HUES64 (cell line): Measurements from ENCODE around the gene ADGB.
"Not testable (repeated sequence)": the region's sequence is repeated elsewhere in the genome, so short reads cannot be mapped to it uniquely, and the experiment has no call there.

ENCODE experiments used
- H3K27ac ChIP-seq: 2 replicates; pipeline ENCODE4 v1.7.0; 2013; ENCODE audit warnings: low read depth, low read length, inconsistent platforms
- H3K27me3 ChIP-seq: 2 replicates; pipeline ENCODE4 v1.6.1; 2013; ENCODE audit warnings: mild to moderate bottlenecking, low read length; ENCODE audit not compliant: insufficient read depth
- H3K36me3 ChIP-seq: 2 replicates; pipeline ENCODE4 v1.6.1; 2013; ENCODE audit warnings: mild to moderate bottlenecking, low read length; ENCODE audit not compliant: insufficient read depth
- H3K4me1 ChIP-seq: 2 replicates; pipeline ENCODE4 v1.6.1; 2013; ENCODE audit warnings: mild to moderate bottlenecking, low read length, moderate library complexity; ENCODE audit not compliant: insufficient read depth
- H3K4me3 ChIP-seq: 2 replicates; pipeline ENCODE4 v1.5.1; 2013; ENCODE audit warnings: mild to moderate bottlenecking, low read length, moderate library complexity
- H3K9ac ChIP-seq: 2 replicates; pipeline ENCODE4 v1.6.1; 2013; ENCODE audit warnings: mild to moderate bottlenecking, low read depth, low read length
- H3K9me3 ChIP-seq: 2 replicates; pipeline ENCODE4 v1.6.1; 2013; ENCODE audit warnings: low read depth, low read length; ENCODE audit not compliant: insufficient read depth
- WGBS: fragments of 150-250, 120-280 bp; methylation state at CpG from one replicate; pipeline ENCODE4 v1.1.7; 2013; ENCODE audit warnings: missing lambda C conversion rate; 5-methylcytosine and 5-hydroxymethylcytosine counted together

ADGB gene

DNA sequence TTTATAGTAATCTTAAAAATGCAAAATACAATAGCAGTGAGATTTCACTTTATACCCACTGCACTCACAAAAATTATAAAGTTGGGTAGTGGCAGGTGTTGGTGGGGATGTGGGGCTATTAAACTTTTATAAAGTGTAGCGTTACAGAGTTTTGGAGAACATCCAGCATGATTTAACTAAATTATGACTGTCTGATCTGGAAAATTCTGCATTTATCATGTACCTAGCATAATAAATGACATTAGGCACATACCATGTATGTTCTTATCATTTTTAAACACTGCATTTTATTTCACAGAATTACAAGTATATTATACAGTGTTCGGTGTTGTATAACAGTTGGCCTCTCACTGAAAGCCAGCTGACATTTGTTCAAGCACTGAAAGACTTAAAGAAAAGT, 169.9 kb downstream of the ADGB start:
- 100% methylated on average over 1 of the region's 2 CpGs for WGBS
- Histone ChIP-seq H3K36me3 (no peaks in the 10 kb centered on the region), H3K27ac (no peak overlapping the region), H3K4me3 (no peak overlapping the region), H3K4me1 (no peaks in the 10 kb centered on the region), H3K27me3 (no peaks in the 10 kb centered on the region), H3K9ac (no peak overlapping the region), H3K9me3 (no peaks in the 10 kb centered on the region)

DNA sequence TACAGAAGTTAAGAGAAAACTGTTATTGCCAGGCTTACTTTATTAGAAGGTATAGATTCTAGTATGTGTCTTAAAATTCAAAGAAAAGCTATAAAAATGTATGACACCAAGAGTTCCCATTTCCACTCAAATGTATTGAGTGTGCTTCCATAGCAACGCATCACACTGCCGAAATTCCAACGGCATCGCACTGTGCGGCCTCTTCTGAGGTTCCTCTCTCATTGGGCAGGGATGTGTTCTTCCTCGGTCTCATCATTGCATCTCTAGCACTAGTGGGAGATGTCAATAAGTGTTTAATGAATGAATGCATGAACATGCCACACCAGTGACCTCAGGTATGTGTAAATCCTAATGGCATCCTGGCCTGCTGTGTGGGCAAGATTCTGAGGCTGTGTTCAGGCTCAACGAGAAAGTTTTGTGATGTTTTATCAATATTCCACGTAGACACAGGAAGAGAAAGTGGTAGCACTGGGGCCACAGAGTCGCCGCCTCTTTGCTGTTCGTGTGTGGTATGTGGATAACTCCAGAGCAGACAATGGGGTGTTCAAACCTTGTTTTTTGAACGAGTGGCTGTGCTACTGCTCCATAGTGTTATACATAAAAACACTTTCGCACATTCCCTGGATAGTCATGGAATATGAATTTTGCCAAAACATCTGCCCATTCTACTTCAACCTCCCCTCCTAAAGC, 171.6 kb downstream of the ADGB start:
- Histone ChIP-seq H3K4me1 (no peaks in the 10 kb centered on the region), H3K4me3 (no peak overlapping the region), H3K27ac (no peak overlapping the region), H3K36me3 (no peaks in the 10 kb centered on the region), H3K9ac (no peak overlapping the region), H3K9me3 (no peaks in the 10 kb centered on the region), H3K27me3 (no peaks in the 10 kb centered on the region)
- WGBS, result 93% methylated on average over 13 of the region's 13 CpGs

DNA sequence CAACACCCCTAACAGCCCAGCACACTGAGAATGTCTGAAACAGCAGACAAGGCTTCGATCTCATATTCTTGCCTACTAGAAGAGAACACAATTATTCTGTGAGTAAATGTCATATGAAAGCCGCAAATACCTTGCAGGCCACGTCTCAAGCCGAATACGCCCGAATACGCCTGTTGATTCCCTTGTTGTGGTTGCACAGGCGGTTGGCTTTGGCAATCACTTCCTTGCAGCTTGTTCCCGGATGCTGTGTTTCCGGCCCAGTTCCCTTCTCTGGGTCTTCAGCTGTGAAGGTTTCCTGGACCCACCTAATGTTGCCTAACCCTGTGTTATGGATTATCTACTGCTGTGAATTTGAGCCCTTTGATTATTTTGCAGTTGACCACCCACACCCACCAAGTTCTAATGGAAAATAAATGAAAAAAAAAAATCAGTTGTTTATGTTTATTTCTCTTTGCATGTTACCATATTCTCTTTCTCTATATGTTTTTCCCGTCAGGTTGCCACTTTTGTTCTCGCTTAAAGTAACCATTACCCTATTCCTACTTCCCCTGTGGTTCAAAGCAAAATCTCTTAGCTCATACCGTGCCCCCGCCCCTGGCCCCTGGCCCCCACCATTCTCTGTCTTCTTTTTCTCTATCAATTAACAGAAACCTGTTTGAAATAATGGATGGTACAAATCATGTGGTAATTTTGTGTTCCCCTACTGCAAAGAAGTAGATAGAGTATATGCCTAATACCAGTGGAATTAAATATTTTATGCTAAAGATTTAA, 172.4 kb downstream of the ADGB start:
- H3K36me3 ChIP-seq, result no peaks in the 10 kb centered on the region
- H3K27ac ChIP-seq, result no peak overlapping the region
- H3K9ac ChIP-seq, result no peak overlapping the region
- no peaks in the 10 kb centered on the region for H3K9me3 ChIP-seq
- 84% methylated on average over 14 of the region's 14 CpGs for WGBS
- no peak overlapping the region for H3K4me3 ChIP-seq
- no peaks in the 10 kb centered on the region for H3K27me3 ChIP-seq
- H3K4me1 ChIP-seq, result no peaks in the 10 kb centered on the region

DNA sequence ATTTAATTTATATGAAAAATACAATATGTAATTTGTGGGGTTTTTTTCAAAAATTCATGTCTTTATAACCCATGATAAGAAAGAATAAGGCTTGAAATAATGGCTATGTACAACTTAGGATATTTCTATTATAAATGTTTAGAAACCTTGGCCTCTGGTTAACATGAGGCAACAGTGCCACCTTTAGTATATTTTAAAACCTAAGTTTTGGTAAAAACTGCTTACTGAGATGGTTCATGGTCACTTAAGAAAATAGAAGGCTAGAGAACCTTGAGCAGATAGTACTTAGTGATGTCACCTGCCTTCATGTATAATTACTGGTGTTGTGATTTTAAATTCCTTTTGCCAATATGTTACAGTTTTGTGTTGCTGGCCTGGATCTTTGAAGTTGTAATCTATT, 176.4 kb downstream of the ADGB start:
- no peaks in the 10 kb centered on the region for H3K36me3 ChIP-seq
- no peak overlapping the region for H3K4me3 ChIP-seq
- no peaks in the 10 kb centered on the region for H3K9me3 ChIP-seq
- no peaks in the 10 kb centered on the region for H3K27me3 ChIP-seq
- no peak overlapping the region for H3K27ac ChIP-seq
- H3K4me1 ChIP-seq, result no peaks in the 10 kb centered on the region; the same call in 1 of the 2 replicates
- H3K9ac ChIP-seq, result no peak overlapping the region

DNA sequence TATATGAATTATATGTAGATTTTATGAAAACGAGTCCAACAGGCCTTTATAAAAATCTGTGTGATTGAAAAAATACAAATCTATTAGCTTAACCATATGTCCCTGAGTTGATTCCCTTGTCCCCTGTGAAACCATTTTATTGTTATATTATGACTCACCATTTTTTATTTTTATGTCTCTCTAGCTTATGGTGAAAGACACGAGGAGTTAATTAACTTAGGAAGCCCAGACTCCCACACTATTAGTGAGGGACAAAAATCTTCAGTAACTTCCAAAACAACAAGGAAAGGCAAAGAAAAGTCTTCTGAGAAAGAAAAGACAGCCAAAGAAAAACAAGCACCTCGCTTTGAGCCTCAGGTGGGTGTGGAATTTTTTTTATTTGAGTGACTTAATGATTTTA, 183.1 kb downstream of the ADGB start:
- Histone ChIP-seq H3K9ac (no peak overlapping the region), H3K27ac (no peak overlapping the region)
- WGBS, result 94% methylated on average over 2 of the region's 3 CpGs

DNA sequence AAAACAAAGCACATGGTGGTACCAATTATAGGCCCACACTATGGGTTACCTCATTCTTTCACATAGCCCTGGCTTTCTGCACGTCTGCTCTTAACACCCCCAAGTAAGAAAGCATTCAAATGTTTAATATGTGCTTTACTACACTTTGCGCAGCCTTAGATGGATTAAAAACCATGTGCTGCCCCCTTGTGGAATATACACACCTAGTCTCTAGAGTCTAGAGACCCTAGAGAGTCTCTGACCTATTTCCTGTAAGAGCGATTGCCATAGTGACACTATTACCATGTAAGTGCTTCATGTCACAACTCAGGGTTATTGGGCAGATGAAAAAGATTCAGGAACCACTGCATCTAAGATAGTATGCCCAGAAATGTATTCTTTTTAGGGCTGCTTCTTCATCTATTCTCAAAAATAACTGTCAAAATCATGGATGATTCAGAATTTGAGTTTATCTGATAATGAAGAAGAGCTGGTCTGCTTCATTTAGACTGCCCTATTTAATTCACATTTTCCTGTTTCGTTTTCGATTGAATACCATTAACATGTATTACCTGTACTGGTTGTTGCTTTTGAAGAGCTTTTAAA, 186.3 kb downstream of the ADGB start:
- H3K27me3 ChIP-seq, result no peaks in the 10 kb centered on the region
- no peaks in the 10 kb centered on the region for H3K9me3 ChIP-seq
- H3K4me1 ChIP-seq, result peaks cover 3% of the 10 kb centered on the region; the same call in 1 of the 2 replicates
- no peak overlapping the region for H3K4me3 ChIP-seq
- H3K36me3 ChIP-seq, result no peaks in the 10 kb centered on the region
- no peak overlapping the region for H3K9ac ChIP-seq
- 56% methylated on average over 3 of the region's 5 CpGs for WGBS
- no peak overlapping the region for H3K27ac ChIP-seq

More for the DNA sequence above, 183.1 kb downstream of the ADGB start:
- peaks cover 3% of the 10 kb centered on the region; the same call in 1 of the 2 replicates for H3K4me1 ChIP-seq
- no peaks in the 10 kb centered on the region for H3K36me3 ChIP-seq
- H3K4me3 ChIP-seq, result no peak overlapping the region
- H3K9me3 ChIP-seq, result no peaks in the 10 kb centered on the region
- H3K27me3 ChIP-seq, result no peaks in the 10 kb centered on the region

DNA sequence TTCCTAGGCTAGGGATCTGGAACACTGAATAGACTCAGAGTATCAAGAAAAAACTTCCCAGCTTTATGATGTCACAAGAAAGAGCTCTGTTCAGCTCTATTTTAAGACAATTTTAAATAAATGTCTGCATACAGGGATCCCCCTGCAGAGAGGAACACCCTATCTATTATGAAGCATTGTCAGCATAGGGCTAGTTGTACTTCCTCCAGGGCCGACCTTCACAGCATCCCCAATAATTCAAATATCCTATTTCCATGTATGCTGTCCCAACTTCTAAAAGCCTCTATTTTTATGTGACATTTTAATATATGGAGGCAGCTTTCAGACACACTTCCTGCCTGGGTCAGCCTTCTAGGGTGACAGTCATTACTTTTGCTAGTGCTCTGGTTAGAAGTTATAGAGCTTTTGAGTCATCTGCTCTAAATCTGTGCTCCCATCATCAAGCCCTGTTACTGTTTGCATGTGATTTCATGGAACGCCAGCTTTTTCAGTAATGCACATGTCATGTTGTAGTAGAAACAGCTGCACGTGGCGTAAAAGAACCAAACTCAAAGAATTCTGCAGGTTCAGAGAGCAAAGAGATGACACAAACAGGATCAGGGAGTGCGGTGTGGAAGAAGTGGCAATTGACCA, 189.2 kb downstream of the ADGB start:
- no peak overlapping the region for H3K4me3 ChIP-seq
- H3K9me3 ChIP-seq, result no peaks in the 10 kb centered on the region
- no peak overlapping the region for H3K27ac ChIP-seq
- H3K4me1 ChIP-seq, result peaks cover 3% of the 10 kb centered on the region; the same call in 1 of the 2 replicates
- H3K9ac ChIP-seq, result no peak overlapping the region
- 96% methylated on average over 5 of the region's 5 CpGs for WGBS
- H3K27me3 ChIP-seq, result no peaks in the 10 kb centered on the region
- no peaks in the 10 kb centered on the region for H3K36me3 ChIP-seq

DNA sequence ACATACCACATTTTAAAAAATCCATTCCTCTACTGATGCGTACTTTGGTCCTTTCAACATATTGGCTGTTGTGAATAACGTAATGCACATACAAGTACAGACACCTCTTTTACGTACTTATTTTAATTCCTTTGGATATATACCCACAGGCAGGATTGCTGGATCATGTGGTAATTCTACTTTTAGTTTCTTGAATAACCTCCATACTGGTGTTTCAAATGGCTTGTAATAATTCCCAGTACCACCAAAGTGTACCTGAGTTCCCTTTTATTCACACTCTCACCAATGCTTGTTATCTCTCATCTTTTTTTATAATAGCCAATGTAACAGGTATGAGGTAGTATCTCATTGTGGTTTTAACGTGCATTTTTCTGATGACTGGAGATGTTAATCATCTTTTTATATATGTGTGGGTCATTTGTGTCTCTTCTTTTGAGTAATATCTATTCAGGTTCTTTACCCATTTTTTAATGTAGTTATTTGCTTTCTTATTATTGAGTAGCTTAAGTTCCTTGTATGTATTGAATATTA, 191.9 kb downstream of the ADGB start:
- no peak overlapping the region for H3K27ac ChIP-seq
- no peaks in the 10 kb centered on the region for H3K27me3 ChIP-seq
- no peaks in the 10 kb centered on the region for H3K9me3 ChIP-seq
- H3K4me1 ChIP-seq, result no peaks in the 10 kb centered on the region
- 98% methylated on average over 4 of the region's 4 CpGs for WGBS
- no peaks in the 10 kb centered on the region for H3K36me3 ChIP-seq
- H3K4me3 ChIP-seq, result no peak overlapping the region
- H3K9ac ChIP-seq, result no peak overlapping the region

DNA sequence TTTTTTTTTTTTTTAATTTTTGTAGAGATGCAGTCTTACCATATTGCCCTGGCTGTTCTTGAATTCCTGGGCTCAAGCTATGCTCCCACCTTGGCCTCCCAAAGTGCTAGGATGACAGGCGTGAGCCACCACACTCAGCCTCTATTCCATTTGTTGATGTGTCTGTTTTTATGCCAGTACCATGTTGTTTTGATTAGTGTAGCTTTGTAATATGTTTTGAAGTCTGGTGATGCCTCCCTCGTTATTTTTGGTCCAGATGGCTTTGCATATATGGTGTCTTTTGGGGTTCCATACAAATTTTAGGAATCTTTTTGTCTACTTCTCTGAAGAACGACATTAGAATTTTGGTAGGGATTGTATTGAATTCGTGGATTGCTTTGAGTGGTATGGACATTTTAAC, 193.2 kb downstream of the ADGB start:
- Histone ChIP-seq H3K36me3 (no peaks in the 10 kb centered on the region), H3K4me3 (no peak overlapping the region), H3K27ac (no peak overlapping the region), H3K9me3 (no peaks in the 10 kb centered on the region), H3K9ac (no peak overlapping the region), H3K27me3 (no peaks in the 10 kb centered on the region), H3K4me1 (no peaks in the 10 kb centered on the region)
- WGBS, result 85% methylated on average over 3 of the region's 4 CpGs

DNA sequence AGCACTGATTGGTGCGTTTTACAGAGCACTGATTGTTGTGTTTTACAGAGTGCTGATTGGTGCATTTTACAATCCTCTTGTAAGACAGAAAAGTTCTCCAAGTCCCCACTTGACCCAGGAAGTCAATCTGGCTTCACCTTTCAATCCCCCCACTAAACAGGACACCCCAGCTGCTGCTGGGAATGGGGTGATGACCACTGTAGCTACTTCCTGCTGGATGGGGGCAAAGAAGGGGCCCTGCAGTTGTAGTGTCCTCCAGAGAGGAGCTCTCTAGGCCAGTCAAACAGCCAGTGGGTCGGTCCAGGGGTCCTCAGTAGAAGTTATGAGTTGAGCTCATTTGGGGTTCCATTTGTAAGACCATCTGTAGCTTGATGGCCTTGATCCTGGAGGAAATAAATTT, 194.4 kb downstream of the ADGB start:
- H3K27ac ChIP-seq, result not testable (repeated sequence)
- 65% methylated on average over 2 of the region's 2 CpGs for WGBS

More for the DNA sequence above, 194.4 kb downstream of the ADGB start:
- not testable (repeated sequence) for H3K9me3 ChIP-seq, H3K4me3 ChIP-seq, H3K36me3 ChIP-seq, H3K27me3 ChIP-seq, H3K9ac ChIP-seq, H3K4me1 ChIP-seq
